Keratinocyte (primary cell): ENCODE measurements around the gene VSIG10L2.
"Not testable (repeated sequence)": the region's sequence is repeated elsewhere in the genome, so short reads cannot be mapped to it uniquely, and the experiment has no call there.

Experiments
- EZH2 ChIP-seq: IDR thresholded peaks from one replicate; pipeline ENCODE4 v1.6.1; 2012; ENCODE audit warnings: inconsistent platforms, mild to moderate bottlenecking, low read length, moderate library complexity
- TF ChIP-seq, protein P1 (sequence below), 3 experiments: IDR thresholded peaks in 1 of 3; conservative IDR thresholded peaks in 1 of 3; optimal IDR thresholded peaks in 1 of 3; 2 replicates in 2 of 3; 3 replicates in 1 of 3; pipeline versions ENCODE3 to v1.5.1; 2011; ENCODE audit warnings: low read length in 3 of 3, mild to moderate bottlenecking in 3 of 3, moderate library complexity in 2 of 3, control low read depth in 1 of 3, inconsistent platforms in 1 of 3; ENCODE audit not compliant: insufficient read depth in 2 of 3; ENCODE audit errors: extremely low read depth in 1 of 3

DNA sequence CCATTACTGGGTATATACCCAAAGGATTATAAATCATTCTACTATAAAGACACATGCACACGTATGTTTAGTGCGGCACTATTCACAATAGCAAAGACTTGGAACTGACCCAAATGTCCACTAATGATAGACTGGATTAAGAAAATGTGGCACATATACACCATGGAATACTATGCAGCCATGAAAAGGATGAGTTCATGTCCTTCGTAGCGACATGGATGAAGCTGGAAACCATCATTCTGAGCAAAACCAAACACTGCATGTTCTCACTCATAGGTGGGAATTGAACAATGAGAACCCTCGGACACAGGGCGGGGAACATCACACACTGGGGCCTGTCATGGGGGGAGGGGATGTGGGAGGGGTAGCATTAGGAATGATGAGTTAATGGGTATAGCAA lies 40.1 kb downstream of the VSIG10L2 start:
- TF ChIP-seq, protein P1, sequence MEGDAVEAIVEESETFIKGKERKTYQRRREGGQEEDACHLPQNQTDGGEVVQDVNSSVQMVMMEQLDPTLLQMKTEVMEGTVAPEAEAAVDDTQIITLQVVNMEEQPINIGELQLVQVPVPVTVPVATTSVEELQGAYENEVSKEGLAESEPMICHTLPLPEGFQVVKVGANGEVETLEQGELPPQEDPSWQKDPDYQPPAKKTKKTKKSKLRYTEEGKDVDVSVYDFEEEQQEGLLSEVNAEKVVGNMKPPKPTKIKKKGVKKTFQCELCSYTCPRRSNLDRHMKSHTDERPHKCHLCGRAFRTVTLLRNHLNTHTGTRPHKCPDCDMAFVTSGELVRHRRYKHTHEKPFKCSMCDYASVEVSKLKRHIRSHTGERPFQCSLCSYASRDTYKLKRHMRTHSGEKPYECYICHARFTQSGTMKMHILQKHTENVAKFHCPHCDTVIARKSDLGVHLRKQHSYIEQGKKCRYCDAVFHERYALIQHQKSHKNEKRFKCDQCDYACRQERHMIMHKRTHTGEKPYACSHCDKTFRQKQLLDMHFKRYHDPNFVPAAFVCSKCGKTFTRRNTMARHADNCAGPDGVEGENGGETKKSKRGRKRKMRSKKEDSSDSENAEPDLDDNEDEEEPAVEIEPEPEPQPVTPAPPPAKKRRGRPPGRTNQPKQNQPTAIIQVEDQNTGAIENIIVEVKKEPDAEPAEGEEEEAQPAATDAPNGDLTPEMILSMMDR (optimal IDR thresholded peaks at IDR 0.05 in 1 of 3, IDR thresholded peaks at IDR 0.05 in 1 of 3, conservative IDR thresholded peaks at IDR 0.05 in 1 of 3; ENCODE audit: extremely low read depth in 1 of 3, insufficient read depth in 2 of 3, low read length in 3 of 3) = not testable (repeated sequence)
- TF ChIP-seq EZH2 = not testable (repeated sequence)
